ENCODE measurements around the gene GSS. TPM values are rescaled to one million over a fixed set of nuclear protein-coding genes. Genes with fewer than 3 reads are reported as not detected.

GSS gene
- total RNA-seq, 1 experiment from 2014 or later = 53.5 TPM

GRCh38 chr20:34887023-34887422 lies 68.6 kb downstream of the GSS start:
- H3K9me3 ChIP-seq (ENCODE audit: low read depth, low read length, poor library complexity, severe bottlenecking) = no peaks in the 10 kb centered on the region
- no peaks in the 10 kb centered on the region for H3K27me3 ChIP-seq (replicated peaks; ENCODE audit: insufficient read depth, low read depth, low read length, poor library complexity)
- no peak overlapping the region for H3K27ac ChIP-seq (ENCODE audit: low read depth, low read length, poor library complexity, severe bottlenecking)
- H3K4me1 ChIP-seq (ENCODE audit: insufficient read depth, low read length, poor library complexity, severe bottlenecking) = no peaks in the 10 kb centered on the region
- intact Hi-C loops (cut with micrococcal nuclease; ENCODE audit: unreplicated experiment) = no loop called here
- peaks cover 32% of the 10 kb centered on the region for H3K36me3 ChIP-seq (ENCODE audit: insufficient read depth, low read length, poor library complexity, severe bottlenecking)
- TF ChIP-seq EZH2 (IDR thresholded peaks at IDR 0.05; ENCODE audit: borderline replicate concordance, low read depth, low read length, poor library complexity, severe bottlenecking) (no peak), CTCF (conservative IDR thresholded peaks at IDR 0.05; ENCODE audit: low read depth, low read length) (no peak)
- ChIA-PET CTCF (no interaction called here), POLR2A (ENCODE audit: low non-redundant PET) (no interaction called here)
- DNase-seq (ENCODE audit: low spot score) = no peak
- no TSS peak for BruUV-seq (replicated peaks)
- H3K4me3 ChIP-seq (ENCODE audit: low read depth, low read length, poor library complexity, severe bottlenecking) = no peak overlapping the region

GRCh38 chr20:34886122-34886521 lies 69.5 kb downstream of the GSS start:
- peaks cover 32% of the 10 kb centered on the region for H3K36me3 ChIP-seq (ENCODE audit: insufficient read depth, low read length, poor library complexity, severe bottlenecking)
- H3K27me3 ChIP-seq (replicated peaks; ENCODE audit: insufficient read depth, low read depth, low read length, poor library complexity) = no peaks in the 10 kb centered on the region
- intact Hi-C loops (cut with micrococcal nuclease; ENCODE audit: unreplicated experiment) = no loop called here
- BruUV-seq (replicated peaks) = no TSS peak
- no peak overlapping the region for H3K4me3 ChIP-seq (ENCODE audit: low read depth, low read length, poor library complexity, severe bottlenecking)
- ChIA-PET CTCF (interaction anchor here (0.5 kb wide), 1 partner anchor 10 kb away, joined by 13 read pairs; the partner anchor contains the start of gene ACSS2), POLR2A (ENCODE audit: low non-redundant PET) (no interaction called here)
- DNase-seq (ENCODE audit: low spot score) = no peak
- no peaks in the 10 kb centered on the region for H3K9me3 ChIP-seq (ENCODE audit: low read depth, low read length, poor library complexity, severe bottlenecking)
- H3K4me1 ChIP-seq (ENCODE audit: insufficient read depth, low read length, poor library complexity, severe bottlenecking) = no peaks in the 10 kb centered on the region
- no peak overlapping the region for H3K27ac ChIP-seq (ENCODE audit: low read depth, low read length, poor library complexity, severe bottlenecking)
- TF ChIP-seq CTCF (conservative IDR thresholded peaks at IDR 0.05; ENCODE audit: low read depth, low read length) = no peak
- no peak for TF ChIP-seq EZH2 (IDR thresholded peaks at IDR 0.05; ENCODE audit: borderline replicate concordance, low read depth, low read length, poor library complexity, severe bottlenecking)

GRCh38 chr20:34884260-34884659 lies 71.3 kb downstream of the GSS start:
- no peak overlapping the region for H3K27ac ChIP-seq (ENCODE audit: low read depth, low read length, poor library complexity, severe bottlenecking)
- no peak overlapping the region for H3K4me3 ChIP-seq (ENCODE audit: low read depth, low read length, poor library complexity, severe bottlenecking)
- ChIA-PET POLR2A (ENCODE audit: low non-redundant PET) (no interaction called here), CTCF (no interaction called here)
- no peak for DNase-seq (ENCODE audit: low spot score)
- TF ChIP-seq EZH2 (IDR thresholded peaks at IDR 0.05; ENCODE audit: borderline replicate concordance, low read depth, low read length, poor library complexity, severe bottlenecking) = no peak
- no peak for TF ChIP-seq CTCF (conservative IDR thresholded peaks at IDR 0.05; ENCODE audit: low read depth, low read length)
- intact Hi-C loops (cut with micrococcal nuclease; ENCODE audit: unreplicated experiment) = no loop called here
- H3K36me3 ChIP-seq (ENCODE audit: insufficient read depth, low read length, poor library complexity, severe bottlenecking) = peaks cover 32% of the 10 kb centered on the region
- H3K9me3 ChIP-seq (ENCODE audit: low read depth, low read length, poor library complexity, severe bottlenecking) = no peaks in the 10 kb centered on the region
- no peaks in the 10 kb centered on the region for H3K4me1 ChIP-seq (ENCODE audit: insufficient read depth, low read length, poor library complexity, severe bottlenecking)
- no TSS peak for BruUV-seq (replicated peaks)
- no peaks in the 10 kb centered on the region for H3K27me3 ChIP-seq (replicated peaks; ENCODE audit: insufficient read depth, low read depth, low read length, poor library complexity)

Measured in A673 (cell line).